ENCODE results near the gene ZP4. TPM values are rescaled to one million over a fixed set of nuclear protein-coding genes. Genes with fewer than 3 reads are reported as not detected.

ZP4 gene
- total and polyA plus RNA-seq, 2 of the 13 experiments (the other 11 are each of a cell fraction or from before 2014, with no cell fraction given), result not detected

DNA sequence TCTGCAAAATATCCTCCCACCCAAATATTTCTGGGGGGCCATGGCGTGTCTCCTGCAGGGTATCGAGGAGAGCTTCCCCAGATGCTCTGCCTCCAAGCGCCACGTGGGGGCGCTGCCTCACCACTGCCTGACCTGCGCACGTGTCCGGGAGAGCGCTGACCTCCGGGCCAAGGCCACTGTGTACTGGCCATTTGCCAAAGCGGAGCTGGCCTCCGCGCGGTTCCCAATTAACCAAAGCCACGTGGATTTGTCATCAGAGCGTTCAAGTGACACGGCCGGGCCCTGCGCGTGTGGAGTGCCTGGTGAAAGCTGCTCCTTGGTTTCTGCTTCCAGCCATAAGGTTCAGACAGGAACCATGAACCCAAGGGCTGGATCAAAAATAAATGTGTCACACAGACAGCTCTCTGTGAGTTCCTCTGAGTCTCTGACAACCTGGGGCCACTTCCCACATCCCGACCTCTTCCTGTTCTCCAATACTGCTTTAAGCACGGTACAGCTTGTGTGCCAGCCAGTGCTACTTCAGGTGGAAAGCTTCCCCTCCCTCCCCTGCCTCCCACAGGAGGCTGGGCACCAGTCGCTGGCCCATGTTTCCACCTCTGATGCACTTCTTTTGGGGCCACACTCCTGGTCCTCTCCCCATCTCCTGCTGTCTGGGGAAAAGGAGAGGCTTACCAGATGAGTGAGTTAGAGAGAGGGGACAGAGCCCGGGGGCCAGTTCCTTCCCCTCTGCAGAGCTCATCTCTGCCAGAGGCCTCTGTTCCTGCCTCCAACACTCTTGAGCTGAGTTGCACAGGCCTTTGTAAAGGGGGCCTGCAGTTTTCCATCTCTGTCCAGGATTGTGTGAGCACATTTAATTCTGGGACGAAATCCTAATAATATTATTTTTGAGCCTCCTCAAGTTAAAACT, 26.1 kb downstream of the ZP4 start:
- Histone ChIP-seq H3K4me3 (replicated peaks in 1 of 3; ENCODE audit: insufficient read depth in 1 of 3, low read depth in 2 of 3, low read length in 3 of 3) (peak overlapping the region in 1 of 3 experiments; percentile 24; a peak in 1 of 6 replicates), H3K36me3 (replicated peaks in 1 of 2; ENCODE audit: control insufficient read depth in 1 of 2, insufficient read depth in 2 of 2, low read length in 2 of 2) (no peaks in the 10 kb centered on the region), H3K9me3 (ENCODE audit: low read length) (no peaks in the 10 kb centered on the region), H3K27me3 (ENCODE audit: control insufficient read depth in 1 of 2, insufficient read depth in 2 of 2, low read length in 2 of 2) (no peaks in the 10 kb centered on the region), H3K27ac (ENCODE audit: extremely low read length, insufficient read depth, low read length) (no peak overlapping the region), H3K79me2 (ENCODE audit: insufficient read depth, low read length) (no peaks in the 10 kb centered on the region), H3K4me2 (ENCODE audit: low read depth, low read length) (peak overlapping the region; percentile 56), H4K20me1 (ENCODE audit: insufficient read depth, low read length) (no peaks in the 10 kb centered on the region), H3K4me1 (ENCODE audit: insufficient read depth, low read length) (peaks cover 9% of the 10 kb centered on the region), H3K9ac (ENCODE audit: insufficient read depth, low read depth, low read length) (no peak overlapping the region), H2AFZ (ENCODE audit: low read length) (no peak overlapping the region)
- ATAC-seq, result peak; percentile 94
- FAIRE-seq, result peak; percentile 8
- POLR2A ChIA-PET, result no interaction called here
- CTCF ChIA-PET (ENCODE audit: low intra/inter-chr PET ratio, low total read pairs), result no interaction called here
- no TSS peak for BruUV-seq (replicated peaks)
- intact Hi-C loops (cut with micrococcal nuclease; ENCODE audit: unreplicated experiment), result no loop called here
- peak; percentile 54 for DNase-seq (ENCODE audit: low spot score)
- 23% methylated on average over 8 of the region's 25 CpGs for WGBS (ENCODE audit: low lambda C conversion rate)
- in situ Hi-C loops (cut with HindIII; ENCODE audit: extremely low pct_ligation_motif_present, low pct_unique_long_range_greater_than_20kb), result no loop called here
- TF ChIP-seq ZNF773 (CRISPR knock-in tag; IDR thresholded peaks at IDR 0.05; ENCODE audit: borderline replicate concordance) (no peak; the same call in 1 of the 2 replicates), SRY (CRISPR knock-in tag; IDR thresholded peaks at IDR 0.05) (peak; percentile 76), ZNF343 (CRISPR knock-in tag; IDR thresholded peaks at IDR 0.05) (no peak), TOE1 (CRISPR knock-in tag; IDR thresholded peaks at IDR 0.05) (no peak), SYNCRIP (IDR thresholded peaks at IDR 0.05; ENCODE audit: insufficient read depth, low read depth, low read length) (no peak), KDM5B (CRISPR knock-in tag; IDR thresholded peaks at IDR 0.05; ENCODE audit: borderline replicate concordance) (peak; percentile 76; the same call in 1 of the 2 replicates), ARID4A (CRISPR knock-in tag; IDR thresholded peaks at IDR 0.05; ENCODE audit: borderline replicate concordance) (peak; percentile 67; the same call in 1 of the 2 replicates), KDM4B (CRISPR knock-in tag; IDR thresholded peaks at IDR 0.05) (peak; percentile 77; the same call in 1 of the 2 replicates), HINFP (CRISPR knock-in tag; IDR thresholded peaks at IDR 0.05; ENCODE audit: low read depth) (no peak), ETV6 (CRISPR knock-in tag; conservative IDR thresholded peaks at IDR 0.05) (0 out of 2 replicates have a peak, but pooled peaks have one; percentile 35), AKAP8 (CRISPR knock-in tag; IDR thresholded peaks at IDR 0.05) (no peak), ZNF33A (CRISPR knock-in tag; IDR thresholded peaks at IDR 0.05; ENCODE audit: borderline replicate concordance) (no peak), CBX1 (IDR thresholded peaks at IDR 0.05; ENCODE audit: low read depth) (peak; percentile 80), ZNF883 (CRISPR knock-in tag; IDR thresholded peaks at IDR 0.05; ENCODE audit: not compliant biosample characterization) (peak; percentile 33), FIP1L1 (IDR thresholded peaks at IDR 0.05; ENCODE audit: borderline replicate concordance, insufficient read depth, low read depth, low read length) (no peak)
- TF ChIP-seq, protein P1, sequence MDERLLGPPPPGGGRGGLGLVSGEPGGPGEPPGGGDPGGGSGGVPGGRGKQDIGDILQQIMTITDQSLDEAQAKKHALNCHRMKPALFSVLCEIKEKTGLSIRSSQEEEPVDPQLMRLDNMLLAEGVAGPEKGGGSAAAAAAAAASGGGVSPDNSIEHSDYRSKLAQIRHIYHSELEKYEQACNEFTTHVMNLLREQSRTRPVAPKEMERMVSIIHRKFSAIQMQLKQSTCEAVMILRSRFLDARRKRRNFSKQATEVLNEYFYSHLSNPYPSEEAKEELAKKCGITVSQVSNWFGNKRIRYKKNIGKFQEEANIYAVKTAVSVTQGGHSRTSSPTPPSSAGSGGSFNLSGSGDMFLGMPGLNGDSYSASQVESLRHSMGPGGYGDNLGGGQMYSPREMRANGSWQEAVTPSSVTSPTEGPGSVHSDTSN (CRISPR knock-in tag; IDR thresholded peaks at IDR 0.05), result no peak

Measured in HepG2 (cell line).